Iris pigment epithelial cell (primary cell): ENCODE data around the gene KIAA0513.
"Not testable (repeated sequence)": the region's sequence is repeated elsewhere in the genome, so short reads cannot be mapped to it uniquely, and the experiment has no call there.

Source experiments
- DNase-seq: peaks from one replicate; pipeline ENCODE4 v3.0.0-alpha.2; 2011; ENCODE audit warnings: low read depth

KIAA0513 gene

GRCh38 chr16:85048921-85049562 lies 21.4 kb downstream of the KIAA0513 start:
- no peak for DNase-seq

GRCh38 chr16:85049706-85050305 lies 22.2 kb downstream of the KIAA0513 start:
- DNase-seq, result no peak

GRCh38 chr16:85051067-85051581 lies 23.5 kb downstream of the KIAA0513 start:
- no peak for DNase-seq

GRCh38 chr16:85051683-85052082 lies 24.1 kb downstream of the KIAA0513 start:
- DNase-seq, result no peak

GRCh38 chr16:85052536-85052935 lies 24.9 kb downstream of the KIAA0513 start:
- DNase-seq, result peak; percentile 62

GRCh38 chr16:85054321-85054720 lies 26.7 kb downstream of the KIAA0513 start:
- DNase-seq, result not testable (repeated sequence)

- no peak for DNase-seq
Observed at GRCh38 chr16:85054948-85055492, 27.4 kb downstream of the KIAA0513 start.

- DNase-seq, result peak; percentile 80
Observed at GRCh38 chr16:85055493-85056210, 28.1 kb downstream of the KIAA0513 start.

- DNase-seq, result peak; percentile 35
Observed at GRCh38 chr16:85056211-85056748, 28.7 kb downstream of the KIAA0513 start.

GRCh38 chr16:85057212-85057889 lies 29.8 kb downstream of the KIAA0513 start:
- no peak for DNase-seq

- no peak for DNase-seq
Observed at GRCh38 chr16:85057948-85058347, 30.4 kb downstream of the KIAA0513 start.

GRCh38 chr16:85058909-85059308 lies 31.3 kb downstream of the KIAA0513 start:
- no peak for DNase-seq

- no peak for DNase-seq
Observed at GRCh38 chr16:85061566-85061965, 34.0 kb downstream of the KIAA0513 start.

- DNase-seq, result no peak
Observed at GRCh38 chr16:85062323-85062722, 34.7 kb downstream of the KIAA0513 start.

GRCh38 chr16:85062845-85063244 lies 35.2 kb downstream of the KIAA0513 start:
- no peak for DNase-seq

- no peak for DNase-seq
Observed at GRCh38 chr16:85064186-85064585, 36.6 kb downstream of the KIAA0513 start.

- DNase-seq, result no peak
Observed at GRCh38 chr16:85065099-85065498, 37.5 kb downstream of the KIAA0513 start.

GRCh38 chr16:85066346-85066885 lies 38.8 kb downstream of the KIAA0513 start:
- DNase-seq, result no peak

- DNase-seq, result no peak
Observed at GRCh38 chr16:85067024-85067423, 39.4 kb downstream of the KIAA0513 start.

GRCh38 chr16:85067426-85067825 lies 39.8 kb downstream of the KIAA0513 start:
- no peak for DNase-seq

GRCh38 chr16:85068746-85069145 lies 41.2 kb downstream of the KIAA0513 start:
- DNase-seq, result no peak

- DNase-seq, result no peak
Observed at GRCh38 chr16:85069171-85069570, 41.6 kb downstream of the KIAA0513 start.
